GM12878 (cell line): ENCODE measurements around the gene NFYB. TPM values are rescaled to one million over a fixed set of nuclear protein-coding genes. Genes with fewer than 3 reads are reported as not detected.

Source experiments
- ATAC-seq: fragments of 200-7000 bp; cut with Tn5 transposase; 3 replicates; pipeline ENCODE4 v1.9.1; 2020; ENCODE audit warnings: mild to moderate bottlenecking, moderate library complexity
- BruUV-seq: library from RNA; stranded (reverse); fragments of 400-500 nt; replicated peaks from 2 replicates; lab custom pipeline; 2021; lab: Mats Ljungman, UMichigan
- CTCF ChIA-PET: fragments of 300-600 bp; sonication (Branson Sonifier 250); formaldehyde crosslinking; extraction: SDS; loops from one replicate; lab custom pipeline; 2021; ENCODE audit warnings: inconsistent platforms; lab: Yijun Ruan, JAX
- POLR2A ChIA-PET: fragments of 350-600 bp; formaldehyde crosslinking; extraction: SDS; loops from one replicate; lab custom pipeline; 2021; ENCODE audit warnings: inconsistent platforms; lab: Charles Lee
- RAD21 ChIA-PET: fragments of 300-600 bp; sonication (Branson Sonifier 250); formaldehyde crosslinking; loops from one replicate; lab custom pipeline; 2023; ENCODE audit warnings: antibody characterized with exemption; ENCODE audit not compliant: unreplicated experiment; lab: Charles Lee
- SMC1A ChIA-PET: fragments of 300-600 bp; sonication (Branson Sonifier 250); formaldehyde crosslinking; loops from one replicate; lab custom pipeline; 2023; ENCODE audit not compliant: unreplicated experiment, uncharacterized antibody; lab: Charles Lee
- DNase-seq: peaks from one replicate; pipeline ENCODE4 v3.0.0-alpha.2; 2011; ENCODE audit warnings: low read depth, low spot score
- FAIRE-seq: peaks from 3 replicates; lab custom pipeline; 2011; peaks lifted over from hg19 to GRCh38; lab: Jason Lieb, UNC
- H2AFZ ChIP-seq: 2 replicates; pipeline ENCODE4 v1.6.0; 2011; ENCODE audit warnings: low read depth, low read length, control low read depth; ENCODE audit not compliant: control insufficient read depth
- H3K27ac ChIP-seq: 2 replicates; pipeline ENCODE4 v1.5.1; 2011; ENCODE audit warnings: control low read depth; ENCODE audit not compliant: control insufficient read depth, insufficient read depth
- H3K27me3 ChIP-seq, 2 experiments: replicated peaks in 1 of 2; 2 replicates each; pipeline versions ENCODE4 v1.6.0 to v1.6.1; 2011; ENCODE audit warnings: low read length in 1 of 2; ENCODE audit not compliant: control insufficient read depth in 2 of 2, insufficient read depth in 2 of 2
- H3K36me3 ChIP-seq, 2 experiments: 2 replicates each; pipeline ENCODE4 v1.5.1; 2011; ENCODE audit warnings: low read length in 1 of 2; ENCODE audit not compliant: control insufficient read depth in 2 of 2, insufficient read depth in 2 of 2
- H3K4me1 ChIP-seq: 2 replicates; pipeline ENCODE4 v1.6.1; 2011; ENCODE audit warnings: mild to moderate bottlenecking, low read length, moderate library complexity, mixed read lengths; ENCODE audit not compliant: control insufficient read depth, insufficient read depth
- H3K4me2 ChIP-seq: 2 replicates; pipeline ENCODE4 v1.6.0; 2011; ENCODE audit warnings: control low read depth; ENCODE audit not compliant: control insufficient read depth, insufficient read depth
- H3K4me3 ChIP-seq: fragments of 200-600 bp; sonication (generic); 2 replicates; pipeline ENCODE4 v1.5.1; 2016
- H3K79me2 ChIP-seq: 2 replicates; pipeline ENCODE4 v1.6.0; 2011; ENCODE audit warnings: low read length; ENCODE audit not compliant: control insufficient read depth, insufficient read depth
- H3K9ac ChIP-seq: 2 replicates; pipeline ENCODE4 v1.8.0; 2011; ENCODE audit warnings: low read length, control low read depth, mixed read lengths; ENCODE audit not compliant: control insufficient read depth, insufficient read depth
- H3K9me3 ChIP-seq: replicated peaks from 3 replicates; pipeline ENCODE4 v1.5.1; 2011; ENCODE audit warnings: mild to moderate bottlenecking, low read length; ENCODE audit not compliant: control insufficient read depth, insufficient read depth
- H4K20me1 ChIP-seq: 2 replicates; pipeline ENCODE4 v1.6.0; 2011; ENCODE audit not compliant: control insufficient read depth, insufficient read depth
- ATF2 ChIP-seq: IDR thresholded peaks from 2 replicates; pipeline ENCODE4 v1.6.1; 2012; ENCODE audit warnings: low read length, inconsistent platforms
- BACH1 ChIP-seq: fragments of 450-650 bp; IDR thresholded peaks from 2 replicates; pipeline ENCODE4 v1.6.1; 2017; ENCODE audit warnings: mild to moderate bottlenecking, borderline replicate concordance
- HDAC6 ChIP-seq: fragments of 200-600 bp; sonication (generic); IDR thresholded peaks from one replicate; pipeline ENCODE4 v1.8.0; 2017; ENCODE audit warnings: antibody characterized with exemption; ENCODE audit not compliant: unreplicated experiment
- NBN ChIP-seq: fragments of 450-650 bp; IDR thresholded peaks from 2 replicates; pipeline ENCODE4 v1.6.1; 2016
- TCF12 ChIP-seq: IDR thresholded peaks from 2 replicates; pipeline ENCODE4 v1.6.1; 2011; ENCODE audit warnings: low read depth, mild to moderate bottlenecking, low read length
- USF2 ChIP-seq: IDR thresholded peaks from 2 replicates; pipeline ENCODE4 v1.6.1; 2011; ENCODE audit warnings: low read depth, low read length, improper control_type of control experiment, borderline replicate concordance
- WRNIP1 ChIP-seq: IDR thresholded peaks from 2 replicates; pipeline ENCODE4 v1.6.1; 2011; ENCODE audit warnings: low read depth, low read length, improper control_type of control experiment, borderline replicate concordance
- ZSCAN29 ChIP-seq: fragments of 450-650 bp; IDR thresholded peaks from 2 replicates; pipeline ENCODE4 v1.6.1; 2017; ENCODE audit warnings: mild to moderate bottlenecking, moderate library complexity
- whole genome bisulfite sequencing: methylation state at CpG from one replicate; pipeline ENCODE4 v1.1.6; 2016; ENCODE audit warnings: low lambda C conversion rate; ENCODE audit not compliant: insufficient replicate concordance, insufficient coverage; ENCODE audit errors: missing lambda C conversion rate; 5-methylcytosine and 5-hydroxymethylcytosine counted together
- in situ Hi-C: fragments of 300-500 bp; cut with MboI; formaldehyde crosslinking; loops from 9 replicates; pipeline ENCODE4 v1.14.3; 2018; ENCODE audit warnings: mixed read lengths
- intact Hi-C: fragments of 100-400 bp; cut with micrococcal nuclease; formaldehyde crosslinking; loops from one replicate; pipeline ENCODE4 v1.14.2; 2022; ENCODE audit not compliant: unreplicated experiment
- polyA plus RNA-seq, 11 experiments: library from polyadenylated mRNA; depleted of rRNA in 4 of 11; unstranded in 6 of 11; stranded (reverse) in 5 of 11; fragments of >200 nt; fragmentation: Nextera tagmentation in 4 of 11; fragmentation: Illumina TruSeq in 1 of 11; extraction: Ambion mirVana in 4 of 11; extraction: Trizol in 1 of 11; gene quantifications; 1 replicate in 1 of 11; 2 replicates in 10 of 11; pipeline versions ENCODE4 v1.2.1 to v1.2.3, GENCODE V29; 2011 to 2016; ENCODE audit warnings: inconsistent platforms in 2 of 11, missing spikeins in 2 of 11, low read depth in 1 of 11
- total RNA-seq, 4 experiments: library from RNA; depleted of rRNA in 3 of 4; stranded (reverse); fragments of >200 nt in 3 of 4; fragmentation: Illumina TruSeq in 1 of 4; extraction: Trizol in 1 of 4; gene quantifications; 2 replicates each; pipeline versions ENCODE4 v1.2.1 to v1.2.3, GENCODE V29; 2013 to 2021

Gene NFYB
- total and polyA plus RNA-seq, 10 of the 15 experiments (the other 5 are each of a cell fraction or from before 2014, with no cell fraction given): 13.8 to 42.3 (median 28.2) TPM

- Histone ChIP-seq H3K27ac (no peak overlapping the region), H3K4me3 (no peak overlapping the region), H3K9ac (no peak overlapping the region), H3K4me1 (no peaks in the 10 kb centered on the region), H3K4me2 (no peak overlapping the region), H3K9me3 (peaks cover 2% of the 10 kb centered on the region; the same call in 2 of the 3 replicates), H4K20me1 (no peaks in the 10 kb centered on the region), H3K36me3 (no peaks in the 10 kb centered on the region), H3K79me2 (no peaks in the 10 kb centered on the region), H2AFZ (no peak overlapping the region), H3K27me3 (no peaks in the 10 kb centered on the region)
- no TSS peak for BruUV-seq
- RAD21 ChIA-PET: no interaction called here
- POLR2A ChIA-PET: no interaction called here
- no peak for FAIRE-seq
- SMC1A ChIA-PET: no interaction called here
- TF ChIP-seq NBN (no peak), ATF2 (no peak), HDAC6 (no peak), BACH1 (no peak), ZSCAN29 (no peak), USF2 (no peak), WRNIP1 (no peak), TCF12 (no peak)
- intact Hi-C loops (no loop called here), in situ Hi-C loops (no loop called here)
- WGBS: 57% methylated on average over 11 of the region's 11 CpGs
- no peak for ATAC-seq
- no peak for DNase-seq
- CTCF ChIA-PET: no interaction called here
These were observed 9.3 kb upstream of the NFYB start for GRCh38 chr12:104147346-104147745.
